Femur (tissue), 1 donor: Measurements from ENCODE around the gene ETAA1.

Experiments used
- DNase-seq: peaks from one replicate; pipeline ENCODE4 v3.0.0-alpha.2; 2017

ETAA1 gene

GRCh38 chr2:67397143-67397986 lies at the start of gene ETAA1:
Gene ETAA1, plus strand, starts transcription at chr2:67397333. Its CDS starts 116 bp downstream, at chr2:67397449.
- DNase-seq, result peak; percentile 95

GRCh38 chr2:67366832-67367412 lies 30.2 kb upstream of the ETAA1 start:
- no peak for DNase-seq

- DNase-seq, result no peak
These were observed 22.7 kb upstream of the ETAA1 start for GRCh38 chr2:67374481-67374880.

- DNase-seq, result no peak
These were observed 22.2 kb upstream of the ETAA1 start for GRCh38 chr2:67374949-67375348.

- DNase-seq, result no peak
These were observed 18.6 kb upstream of the ETAA1 start for GRCh38 chr2:67378555-67378954.

- DNase-seq, result no peak
These were observed 18.1 kb upstream of the ETAA1 start for GRCh38 chr2:67379048-67379447.

GRCh38 chr2:67384123-67384822 lies 12.9 kb upstream of the ETAA1 start:
- no peak for DNase-seq

- no peak for DNase-seq
These were observed 8.5 kb upstream of the ETAA1 start for GRCh38 chr2:67388680-67389079.

GRCh38 chr2:67389286-67389685 lies 7.8 kb upstream of the ETAA1 start:
- DNase-seq, result no peak

GRCh38 chr2:67389788-67390187 lies 7.3 kb upstream of the ETAA1 start:
- DNase-seq, result no peak

- DNase-seq, result no peak
These were observed 3.9 kb upstream of the ETAA1 start for GRCh38 chr2:67393237-67393636.

GRCh38 chr2:67394734-67395133 lies 2.4 kb upstream of the ETAA1 start:
- no peak for DNase-seq

- no peak for DNase-seq
These were observed 2.0 kb downstream of the ETAA1 start for GRCh38 chr2:67399144-67399543.

- no peak for DNase-seq
These were observed 2.8 kb downstream of the ETAA1 start for GRCh38 chr2:67399831-67400489.

GRCh38 chr2:67400560-67401485 lies 3.7 kb downstream of the ETAA1 start:
- DNase-seq, result no peak

- no peak for DNase-seq
These were observed 11.2 kb downstream of the ETAA1 start for GRCh38 chr2:67408346-67408745.

GRCh38 chr2:67412424-67412823 lies 15.3 kb downstream of the ETAA1 start:
- DNase-seq, result no peak

GRCh38 chr2:67414867-67415266 lies 17.7 kb downstream of the ETAA1 start:
- DNase-seq, result no peak

- DNase-seq, result no peak
These were observed 19.0 kb downstream of the ETAA1 start for GRCh38 chr2:67416136-67416535.

- no peak for DNase-seq
These were observed 26.4 kb downstream of the ETAA1 start for GRCh38 chr2:67423489-67423888.

GRCh38 chr2:67436221-67436620 lies 39.1 kb downstream of the ETAA1 start:
- no peak for DNase-seq

- no peak for DNase-seq
These were observed 40.0 kb downstream of the ETAA1 start for GRCh38 chr2:67437114-67437513.
